ENCODE results near the gene MAML1. TPM values are rescaled to one million over a fixed set of nuclear protein-coding genes. Genes with fewer than 3 reads are reported as not detected.

MAML1 gene
- total and polyA plus RNA-seq, 4 donors, result 6.7 to 34.5 (median 20.5) TPM

GRCh38 chr5:179776411-179776938 is 43.9 kb downstream of the MAML1 start:
- Histone ChIP-seq H3K4me3 (no peak overlapping the region), H3K36me3 (ENCODE audit: control insufficient read depth in 4 of 4, insufficient read depth in 4 of 4, low read length in 4 of 4) (peaks cover 16 to 50% (median 43%) of the 10 kb centered on the region in 4 donors), H3K27me3 (ENCODE audit: control insufficient read depth in 3 of 3, insufficient read depth in 3 of 3, low read length in 2 of 3) (no peaks in the 10 kb centered on the region), H3K9ac (ENCODE audit: insufficient read depth in 1 of 2, low read length in 2 of 2) (no peak overlapping the region), H3K9me3 (ENCODE audit: control insufficient read depth in 4 of 4, insufficient read depth in 3 of 4, low read length in 3 of 4) (no peaks in the 10 kb centered on the region), H3K27ac (ENCODE audit: low read depth in 1 of 2, low read length in 1 of 2) (no peak overlapping the region), H3K4me1 (ENCODE audit: control insufficient read depth in 5 of 5, insufficient read depth in 5 of 5, low read length in 5 of 5) (peaks cover 0 to 3% (median 0%) of the 10 kb centered on the region in 5 donors)
- ATAC-seq (ENCODE audit: insufficient read depth, low FRiP score) (no peak), DNase-seq (no peak)
- TF ChIP-seq CTCF (IDR thresholded peaks at IDR 0.05; ENCODE audit: control extremely low read depth, extremely low read depth), result no peak
- 73 to 86% methylated on average over 11 of the region's 11 CpGs for WGBS, 2 donors

- 93 to 98% methylated on average over 10 of the region's 10 CpGs for WGBS, 2 donors
- H3K27ac ChIP-seq (ENCODE audit: low read depth in 1 of 2, low read length in 1 of 2), result no peak overlapping the region
- peaks cover 10 to 42% (median 38%) of the 10 kb centered on the region in 4 donors for H3K36me3 ChIP-seq (ENCODE audit: control insufficient read depth in 4 of 4, insufficient read depth in 4 of 4, low read length in 4 of 4)
- H3K4me3 ChIP-seq, result no peak overlapping the region
- no peaks in the 10 kb centered on the region for H3K9me3 ChIP-seq (ENCODE audit: control insufficient read depth in 4 of 4, insufficient read depth in 3 of 4, low read length in 3 of 4)
- H3K27me3 ChIP-seq (ENCODE audit: control insufficient read depth in 3 of 3, insufficient read depth in 3 of 3, low read length in 2 of 3), result no peaks in the 10 kb centered on the region
- no peak overlapping the region for H3K9ac ChIP-seq (ENCODE audit: insufficient read depth in 1 of 2, low read length in 2 of 2)
- peaks cover 0 to 3% (median 0%) of the 10 kb centered on the region in 5 donors for H3K4me1 ChIP-seq (ENCODE audit: control insufficient read depth in 5 of 5, insufficient read depth in 5 of 5, low read length in 5 of 5)
- no peak for TF ChIP-seq CTCF (IDR thresholded peaks at IDR 0.05; ENCODE audit: control extremely low read depth, extremely low read depth)
- no peak for DNase-seq
- no peak for ATAC-seq (ENCODE audit: insufficient read depth, low FRiP score)
Measured at GRCh38 chr5:179777456-179777855, 44.8 kb downstream of the MAML1 start.

- TF ChIP-seq CTCF (IDR thresholded peaks at IDR 0.05; ENCODE audit: control extremely low read depth, extremely low read depth), result no peak
- H3K9me3 ChIP-seq (ENCODE audit: control insufficient read depth in 4 of 4, insufficient read depth in 3 of 4, low read length in 3 of 4), result no peaks in the 10 kb centered on the region
- no peak overlapping the region for H3K9ac ChIP-seq (ENCODE audit: insufficient read depth in 1 of 2, low read length in 2 of 2)
- H3K27me3 ChIP-seq (ENCODE audit: control insufficient read depth in 3 of 3, insufficient read depth in 3 of 3, low read length in 2 of 3), result no peaks in the 10 kb centered on the region
- DNase-seq, result no peak
- H3K4me1 ChIP-seq (ENCODE audit: control insufficient read depth in 5 of 5, insufficient read depth in 5 of 5, low read length in 5 of 5), result peaks cover 0 to 3% (median 0%) of the 10 kb centered on the region in 5 donors
- 37 to 66% methylated on average over 9 of the region's 9 CpGs for WGBS, 2 donors
- ATAC-seq (ENCODE audit: insufficient read depth, low FRiP score), result no peak
- peaks cover 8 to 42% (median 35%) of the 10 kb centered on the region in 4 donors for H3K36me3 ChIP-seq (ENCODE audit: control insufficient read depth in 4 of 4, insufficient read depth in 4 of 4, low read length in 4 of 4)
- no peak overlapping the region for H3K4me3 ChIP-seq
- no peak overlapping the region for H3K27ac ChIP-seq (ENCODE audit: low read depth in 1 of 2, low read length in 1 of 2)
Measured at GRCh38 chr5:179777909-179778308, 45.3 kb downstream of the MAML1 start.

- DNase-seq (no peak), ATAC-seq (ENCODE audit: insufficient read depth, low FRiP score) (no peak)
- no peak overlapping the region for H3K27ac ChIP-seq (ENCODE audit: low read depth in 1 of 2, low read length in 1 of 2)
- H3K4me1 ChIP-seq (ENCODE audit: control insufficient read depth in 5 of 5, insufficient read depth in 5 of 5, low read length in 5 of 5), result peaks cover 0 to 3% (median 0%) of the 10 kb centered on the region in 5 donors
- 95 to 97% methylated on average over 5 of the region's 5 CpGs for WGBS, 2 donors
- peaks cover 1 to 36% (median 31%) of the 10 kb centered on the region in 4 donors for H3K36me3 ChIP-seq (ENCODE audit: control insufficient read depth in 4 of 4, insufficient read depth in 4 of 4, low read length in 4 of 4)
- H3K9ac ChIP-seq (ENCODE audit: insufficient read depth in 1 of 2, low read length in 2 of 2), result no peak overlapping the region
- H3K4me3 ChIP-seq, result no peak overlapping the region
- H3K27me3 ChIP-seq (ENCODE audit: control insufficient read depth in 3 of 3, insufficient read depth in 3 of 3, low read length in 2 of 3), result no peaks in the 10 kb centered on the region
- TF ChIP-seq CTCF (IDR thresholded peaks at IDR 0.05; ENCODE audit: control extremely low read depth, extremely low read depth), result no peak
- no peaks in the 10 kb centered on the region for H3K9me3 ChIP-seq (ENCODE audit: control insufficient read depth in 4 of 4, insufficient read depth in 3 of 4, low read length in 3 of 4)
Measured at GRCh38 chr5:179778591-179778990, 46.0 kb downstream of the MAML1 start.
